HG02798 (cell line): ENCODE data around the gene GP2.
"Not testable (repeated sequence)": the region's sequence is repeated elsewhere in the genome, so short reads cannot be mapped to it uniquely, and the experiment has no call there.

Experiments used
- ATAC-seq: cut with Tn5 transposase; IDR thresholded peaks from one replicate; pipeline ENCODE4 v1.9.1; 2021; ENCODE audit warnings: mild to moderate bottlenecking; ENCODE audit not compliant: unreplicated experiment, poor library complexity

The GP2 gene

DNA sequence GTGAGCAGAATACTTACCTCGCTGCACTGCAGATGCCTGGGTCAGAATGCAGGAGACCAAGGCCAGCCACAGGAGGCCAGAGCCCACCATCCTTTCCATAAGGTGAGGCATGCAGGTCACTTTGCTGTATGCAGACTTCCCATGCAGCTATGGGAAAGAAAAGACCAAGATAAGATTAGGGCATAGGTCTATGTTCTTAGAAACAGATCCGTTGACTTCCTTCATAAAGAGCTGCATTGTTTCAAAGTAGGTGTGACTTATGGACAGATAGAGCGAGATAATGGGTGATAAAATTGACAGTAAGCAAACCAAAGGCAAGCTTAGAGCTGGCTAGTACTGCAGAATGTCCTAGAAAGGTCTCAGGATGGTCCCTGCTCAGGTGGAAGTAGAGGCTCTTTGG, 992 bp downstream of the GP2 start:
- no peak for ATAC-seq

DNA sequence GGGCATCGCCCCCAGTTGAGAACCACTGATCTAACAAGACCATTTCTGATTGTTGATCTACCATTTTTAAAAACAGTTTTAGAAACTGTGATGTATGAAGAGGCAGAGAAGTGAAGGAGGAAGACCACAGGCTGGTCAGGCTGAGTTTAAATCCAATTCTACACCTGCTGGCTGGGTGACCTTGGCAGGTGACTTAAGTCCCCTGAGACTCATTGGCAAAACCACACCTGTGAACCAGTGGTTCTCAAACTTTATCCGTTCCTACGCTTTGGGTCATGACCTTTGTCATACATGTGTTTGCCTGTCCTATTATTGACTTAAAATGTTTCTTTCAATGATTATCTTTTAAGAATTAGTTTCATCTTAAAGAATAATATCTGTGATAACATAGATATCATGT, 2.3 kb downstream of the GP2 start:
- ATAC-seq, result no peak

DNA sequence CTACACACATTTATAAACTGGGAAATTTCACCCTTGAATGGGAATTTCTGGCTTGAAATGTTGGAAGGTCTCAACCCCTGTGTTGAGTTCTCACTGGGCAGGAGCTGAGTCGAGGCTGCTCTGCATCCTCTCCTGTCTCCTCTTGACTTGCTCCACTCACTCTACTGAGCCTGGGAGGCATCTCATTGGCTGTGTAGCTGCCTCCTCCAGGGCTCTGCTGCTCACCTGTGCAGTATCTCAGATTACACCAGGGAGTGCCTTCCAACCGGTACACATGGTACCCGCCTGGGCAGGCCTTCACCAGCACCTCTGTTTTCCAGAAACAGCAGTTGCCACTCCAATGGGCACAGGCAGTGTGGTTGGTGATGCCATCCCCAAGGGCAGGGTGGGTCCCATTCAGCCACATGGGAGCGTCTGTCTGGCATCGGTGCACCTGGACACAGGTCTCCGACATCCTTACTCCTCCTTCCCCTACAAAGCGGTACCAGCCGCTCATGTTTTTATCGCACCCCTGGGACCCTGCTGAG, 3.7 kb downstream of the GP2 start:
- ATAC-seq, result no peak

DNA sequence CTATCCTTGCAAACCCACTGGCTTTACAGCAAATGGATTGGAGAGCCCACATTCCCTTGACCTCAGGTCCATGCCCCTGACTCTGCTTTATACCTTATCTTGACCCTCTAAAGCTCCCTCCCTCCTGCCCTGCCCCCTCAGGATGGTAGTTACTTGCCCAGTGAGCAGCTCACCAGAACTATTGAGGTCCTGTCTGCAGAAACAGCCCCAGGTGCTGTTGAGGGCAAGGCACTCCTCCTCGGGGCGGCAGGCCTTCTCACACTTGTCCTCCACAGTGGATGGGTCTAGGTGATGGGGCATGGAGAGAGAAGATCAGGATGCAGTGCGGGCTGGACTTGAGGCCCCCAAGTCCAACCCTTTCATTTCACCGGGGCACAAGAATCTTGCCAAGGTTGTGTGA, 4.6 kb downstream of the GP2 start:
- no peak for ATAC-seq

DNA sequence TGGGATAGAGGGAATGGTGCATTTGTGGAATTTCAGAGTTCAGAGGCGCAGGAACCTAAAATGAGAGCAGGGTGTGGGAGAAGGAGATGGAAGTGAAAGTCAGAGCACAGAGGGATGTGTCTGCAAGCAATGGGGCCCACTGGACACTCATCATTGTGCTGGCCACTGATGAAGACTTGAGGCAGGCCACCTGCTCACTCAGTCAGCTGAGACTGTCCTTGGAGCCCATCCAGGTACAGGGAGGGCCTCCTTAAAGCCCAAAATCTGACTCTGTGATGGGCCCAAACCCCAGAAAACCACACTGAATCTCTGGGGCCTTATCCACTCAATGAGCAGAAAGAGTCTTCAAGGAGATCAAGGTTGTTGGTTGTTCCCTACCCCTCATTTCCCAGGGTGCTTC, 5.6 kb downstream of the GP2 start:
- ATAC-seq, result no peak

DNA sequence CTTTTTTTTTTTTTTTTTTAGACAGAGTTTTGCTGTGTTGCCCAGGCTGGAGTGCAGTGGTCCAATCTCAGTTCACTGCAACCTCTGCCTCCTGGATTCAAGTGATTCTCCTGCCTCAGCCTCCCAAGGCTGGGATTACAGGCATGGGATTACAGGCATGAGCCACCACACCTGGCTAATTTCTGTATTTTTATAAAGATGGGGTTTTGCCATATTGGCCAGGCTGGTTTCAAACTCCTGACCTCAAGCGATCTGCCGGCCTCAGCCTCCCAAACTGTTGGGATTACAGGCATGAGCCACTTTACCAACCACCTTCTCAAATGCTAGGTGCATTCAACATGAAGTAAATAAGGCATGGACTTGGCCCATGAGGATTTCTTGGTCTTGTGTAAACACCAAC, 6.3 kb downstream of the GP2 start:
- ATAC-seq, result not testable (repeated sequence)

DNA sequence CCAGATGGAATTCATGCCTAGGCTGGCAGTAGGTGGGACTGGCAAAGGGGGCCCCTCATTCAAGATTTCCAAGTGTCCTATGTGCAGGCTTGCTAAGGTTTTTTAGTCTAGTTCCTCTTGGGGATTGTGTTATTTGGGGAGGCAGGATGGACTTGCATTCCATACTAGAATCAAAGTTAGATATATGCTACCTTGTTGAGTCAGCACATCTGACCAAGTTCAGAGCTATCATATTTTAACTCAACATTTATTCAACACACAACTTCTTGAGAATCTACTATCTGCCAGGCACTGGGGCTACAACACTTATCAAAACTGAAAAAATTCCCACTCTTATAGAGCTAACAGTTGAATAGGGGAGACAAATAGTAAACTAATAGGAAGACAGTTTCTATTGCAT, 6.7 kb downstream of the GP2 start:
- ATAC-seq, result no peak

DNA sequence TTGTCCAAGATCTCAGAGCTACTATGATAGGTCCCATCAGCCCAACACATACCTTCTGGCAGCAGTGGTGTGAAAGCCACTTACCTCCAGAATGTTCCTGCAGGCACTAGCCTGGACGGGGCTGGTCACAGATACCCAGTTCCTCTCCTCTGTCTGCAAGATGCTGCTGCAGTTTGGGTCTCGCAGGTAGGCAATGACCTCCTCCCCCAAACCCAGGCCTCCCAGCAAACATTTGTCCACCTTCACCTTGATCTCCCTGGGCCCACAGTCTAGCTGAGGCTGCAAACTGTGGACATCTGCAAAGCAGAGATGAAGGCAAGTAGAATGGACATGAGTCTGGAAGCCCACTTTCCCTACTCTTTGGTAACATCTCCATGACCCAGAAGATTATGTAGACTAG, 7.1 kb downstream of the GP2 start:
- no peak for ATAC-seq

DNA sequence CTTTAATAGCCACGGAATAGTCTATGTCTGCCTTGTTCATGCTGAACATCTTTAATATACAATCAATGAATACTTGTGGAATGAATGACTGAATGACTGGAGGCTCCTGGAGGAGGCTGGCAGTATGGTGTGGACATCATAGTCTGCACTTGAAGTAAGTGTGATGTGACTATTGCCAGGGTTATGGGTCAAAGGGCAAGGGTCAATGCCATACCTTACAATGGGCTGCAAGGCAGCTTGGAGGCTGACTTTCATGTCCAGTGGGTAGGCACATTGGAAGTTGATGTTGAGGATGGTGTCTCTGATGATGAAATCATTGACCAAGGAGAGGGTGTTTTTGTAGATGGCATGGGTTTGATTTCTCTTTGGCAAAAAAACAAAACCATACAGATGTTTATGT, 7.9 kb downstream of the GP2 start:
- ATAC-seq, result no peak

DNA sequence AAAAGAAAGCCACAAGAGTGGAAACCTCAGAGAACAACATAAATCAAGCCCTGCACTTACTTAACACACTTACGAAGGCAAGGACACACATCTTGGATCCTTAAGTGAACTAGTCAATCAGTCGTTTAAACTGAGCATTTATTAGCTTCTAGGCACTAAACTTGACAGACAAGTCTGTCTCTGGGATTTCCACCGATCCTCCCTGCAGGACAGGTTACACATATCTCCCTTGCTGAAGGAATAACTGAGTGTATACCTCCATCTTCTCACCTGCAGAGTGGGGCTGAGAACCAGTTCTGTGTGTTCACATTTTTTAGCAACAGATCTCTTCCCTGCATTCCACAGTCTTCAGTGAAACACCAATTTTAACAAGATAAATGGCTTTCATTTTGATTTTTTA, 8.9 kb downstream of the GP2 start:
- ATAC-seq, result no peak

DNA sequence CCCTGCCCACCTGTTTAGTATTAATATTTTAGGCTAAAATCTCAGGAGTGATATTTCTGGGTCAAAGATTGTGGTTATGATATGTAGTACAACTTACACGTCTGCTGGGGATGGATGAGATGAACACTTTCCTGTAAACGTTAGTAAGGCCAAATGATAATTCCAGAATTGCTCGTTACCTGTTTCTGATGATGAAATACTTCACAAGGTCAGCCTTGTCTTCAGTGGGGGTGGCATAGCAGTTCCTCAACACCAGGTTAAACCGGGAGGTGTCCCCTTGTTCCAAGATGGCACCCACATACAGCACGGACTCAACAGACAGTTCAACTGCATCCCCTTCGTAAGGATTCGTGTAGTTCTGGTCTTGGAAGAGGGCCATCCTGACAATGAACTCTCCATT, 9.3 kb downstream of the GP2 start:
- no peak for ATAC-seq

DNA sequence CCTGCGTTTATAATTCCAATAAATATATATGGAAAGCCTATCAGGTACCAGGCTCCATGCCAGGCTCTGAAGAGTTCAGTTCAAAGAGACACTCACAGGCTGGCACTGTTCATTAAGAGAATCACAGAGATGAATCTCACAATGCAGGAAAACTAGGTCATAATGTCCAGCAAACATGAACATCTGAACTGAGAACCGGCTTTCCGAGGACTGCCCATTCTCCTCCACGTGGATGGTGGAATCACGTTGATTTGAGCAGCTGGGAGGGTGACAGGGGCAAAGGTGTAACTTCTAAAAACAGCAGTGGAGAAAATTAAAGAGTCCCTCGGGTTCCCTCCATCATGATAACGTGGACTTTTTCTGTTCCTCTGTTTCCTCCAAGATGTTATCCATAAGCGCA, 10.2 kb downstream of the GP2 start:
- ATAC-seq, result no peak

DNA sequence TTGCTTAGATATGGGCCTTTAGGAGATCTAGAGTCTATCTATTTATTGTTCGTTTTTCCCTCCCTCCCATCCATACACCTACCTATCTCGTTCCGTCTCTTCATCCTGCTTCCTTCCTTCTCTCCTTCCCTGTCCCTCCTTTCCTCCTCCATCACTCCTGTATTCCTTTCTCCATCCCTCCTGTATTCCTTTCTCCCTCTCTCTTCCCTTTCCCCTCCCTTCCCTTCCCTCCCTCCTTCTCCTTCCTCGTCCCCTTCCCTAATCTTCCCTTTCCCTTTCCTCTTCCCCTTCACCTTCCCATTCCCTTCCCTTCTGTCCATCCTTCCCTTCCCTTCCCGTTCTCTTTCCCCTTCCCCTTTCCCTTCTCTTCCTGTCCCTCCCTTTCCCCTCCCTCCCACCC, 10.6 kb downstream of the GP2 start:
- ATAC-seq, result no peak

DNA sequence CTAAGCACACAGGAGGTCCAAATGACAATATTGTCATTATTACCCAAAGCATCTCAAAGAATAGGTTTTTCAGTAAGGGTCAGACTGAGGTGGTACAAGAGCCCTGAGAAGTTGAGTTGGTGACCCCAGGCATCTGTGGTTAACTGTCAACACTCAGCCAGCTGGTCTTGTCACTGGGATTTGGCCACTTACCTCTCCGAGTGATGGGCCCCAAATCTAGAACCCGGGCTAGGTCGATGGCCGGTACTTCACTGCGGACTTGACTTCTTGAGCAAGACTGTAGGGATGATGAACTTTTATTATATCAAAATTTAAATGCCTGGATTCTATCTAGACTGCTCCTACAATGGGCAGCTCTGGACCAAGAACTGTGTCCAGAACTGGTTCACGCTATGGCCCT, 11.5 kb downstream of the GP2 start:
- ATAC-seq, result no peak

DNA sequence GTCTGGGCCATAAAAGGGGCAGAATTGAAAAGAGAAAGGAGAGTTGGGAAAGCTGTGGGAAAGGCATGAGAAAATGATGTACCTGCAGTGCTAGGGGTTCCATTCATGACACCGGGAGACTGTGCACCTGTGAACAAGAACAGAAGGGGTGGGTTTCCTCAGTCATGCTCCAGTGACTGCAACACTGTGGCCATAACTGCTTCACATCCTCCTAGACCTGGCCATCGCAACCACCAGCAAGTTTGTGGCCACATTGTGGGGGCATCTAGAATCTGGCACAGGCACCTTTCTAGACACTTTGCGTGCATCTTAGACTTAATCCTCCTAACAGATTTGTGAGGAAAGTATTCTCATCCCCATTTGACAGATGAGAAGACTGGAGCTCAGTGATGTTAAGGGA, 12.7 kb downstream of the GP2 start:
- no peak for ATAC-seq

DNA sequence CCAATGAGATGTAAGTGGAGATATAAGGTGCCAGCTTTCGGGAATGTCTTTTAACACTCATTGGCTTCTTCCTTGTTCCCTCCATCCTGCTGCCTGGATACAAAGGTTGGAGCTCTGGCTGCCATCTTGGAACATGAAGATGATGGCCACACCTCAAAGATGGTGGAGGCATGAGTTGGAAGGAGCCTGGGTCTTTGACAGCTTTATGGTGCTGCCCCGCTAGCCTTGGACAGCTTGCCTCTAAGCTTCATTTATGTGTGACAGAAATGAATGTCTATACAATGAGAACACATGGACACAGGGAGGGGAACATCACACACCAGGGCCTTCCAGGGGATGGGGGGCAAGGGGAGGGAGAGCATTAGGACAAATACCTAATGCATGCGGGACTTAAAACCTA, 13.6 kb downstream of the GP2 start:
- ATAC-seq, result no peak

DNA sequence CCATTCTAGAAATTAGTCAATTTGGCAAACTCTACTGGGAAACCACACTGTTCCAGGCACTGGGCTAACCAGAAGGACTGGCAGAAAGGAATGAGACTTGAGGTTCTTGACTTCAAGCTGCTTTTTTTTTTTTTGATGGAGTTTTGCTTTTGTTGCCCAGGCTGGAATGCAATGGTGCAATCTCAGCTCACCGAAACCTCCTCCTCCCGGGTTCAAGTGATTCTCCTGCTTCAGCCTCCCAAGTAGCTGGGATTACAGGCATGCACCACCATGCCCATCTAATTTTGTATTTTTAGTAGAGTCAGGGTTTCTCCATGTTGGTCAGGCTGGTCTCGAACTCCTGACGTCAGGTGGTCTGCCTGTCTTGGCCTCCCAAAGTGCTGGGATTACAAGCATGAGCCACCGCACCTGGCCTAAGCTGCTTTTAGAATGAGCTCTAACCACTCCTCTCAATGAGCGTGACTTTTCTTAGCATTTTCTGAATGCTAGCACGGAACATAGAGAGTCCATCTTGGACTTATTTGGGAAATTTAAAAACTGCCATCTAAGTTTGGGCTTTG, 14.7 kb downstream of the GP2 start:
- ATAC-seq, result not testable (repeated sequence)

DNA sequence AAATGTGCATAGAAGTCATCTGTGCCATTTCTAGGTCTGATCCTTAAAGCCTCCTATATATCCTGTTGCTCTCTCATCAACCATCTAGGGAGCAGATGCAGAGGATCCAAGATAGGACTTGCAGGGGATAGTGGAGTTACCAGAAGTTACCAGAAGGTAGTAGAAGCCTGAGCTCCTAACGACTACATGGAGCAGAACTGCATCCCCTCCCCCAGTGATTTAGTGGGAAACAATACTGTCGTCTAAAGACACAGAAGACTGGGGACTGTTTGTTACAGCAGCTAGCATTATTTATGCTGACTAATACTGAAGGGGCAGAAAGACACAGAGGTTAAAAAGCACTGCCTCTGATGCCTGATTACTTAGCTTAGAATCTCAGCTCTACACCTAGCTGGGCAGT, 15.8 kb downstream of the GP2 start:
- ATAC-seq, result no peak

DNA sequence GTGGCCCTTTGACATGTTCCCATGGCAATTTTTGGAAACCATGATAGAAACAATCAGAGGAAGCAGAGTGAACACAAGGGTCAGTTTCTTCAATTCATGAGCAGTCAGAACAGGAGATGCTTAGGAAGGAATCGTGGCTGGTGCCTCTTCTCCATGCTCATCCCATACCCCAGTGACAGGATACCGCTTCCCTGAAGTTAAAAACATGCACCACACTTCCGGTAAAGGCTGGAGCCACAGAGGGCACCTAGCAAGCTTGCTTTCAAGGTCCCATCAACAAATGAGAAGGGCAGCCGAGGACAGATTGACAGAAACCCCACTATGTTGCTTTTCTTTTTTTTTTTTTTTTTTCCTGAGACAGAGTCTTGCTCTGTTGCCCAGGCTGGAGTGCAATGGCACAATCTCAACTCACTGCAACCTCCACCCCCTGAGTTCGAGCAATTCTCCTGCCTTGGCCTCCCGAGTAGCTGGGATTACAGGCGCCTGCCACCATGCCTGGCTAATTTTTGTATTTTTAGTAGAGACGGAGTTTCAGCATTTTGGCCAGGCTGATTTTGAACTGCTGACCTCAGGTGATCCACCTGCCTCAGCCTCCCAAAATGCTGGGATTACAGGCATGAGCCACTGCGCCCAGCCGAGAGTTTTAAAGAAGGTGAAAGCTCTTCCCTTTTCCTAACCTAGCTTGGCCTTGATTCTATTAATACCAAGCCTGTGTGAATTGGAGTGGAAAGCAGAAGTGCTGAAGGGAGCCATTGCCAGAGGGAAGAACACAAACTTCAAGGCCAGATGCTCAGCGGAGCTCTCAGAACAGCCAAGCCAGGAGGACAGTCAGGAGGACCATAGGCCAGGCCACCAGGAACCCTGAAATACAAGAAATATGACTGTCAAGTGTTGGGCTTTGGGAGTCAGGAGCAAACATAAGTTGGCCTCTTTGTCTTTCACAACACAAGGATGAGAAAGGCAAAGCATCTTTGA, 16.6 kb downstream of the GP2 start:
- ATAC-seq, result no peak

DNA sequence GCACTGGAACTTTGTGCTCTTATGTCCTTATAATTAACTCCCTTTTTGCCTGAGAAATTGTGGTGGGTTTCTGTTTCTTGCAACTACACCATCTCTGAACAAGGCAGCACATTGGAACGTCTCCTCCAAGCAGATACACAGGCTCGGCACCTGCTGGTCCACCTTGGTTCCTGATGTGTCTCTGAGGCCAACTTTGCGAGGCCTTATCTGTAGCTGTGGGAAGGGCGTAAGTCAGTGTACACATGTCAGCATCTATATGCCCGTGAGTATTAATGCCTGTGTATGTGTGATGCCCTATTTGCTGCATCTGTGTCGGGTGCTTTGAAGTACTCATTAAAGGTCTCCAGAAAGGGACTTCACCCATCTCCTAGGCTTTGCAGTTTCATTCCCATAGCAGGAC, 17.5 kb downstream of the GP2 start:
- no peak for ATAC-seq

DNA sequence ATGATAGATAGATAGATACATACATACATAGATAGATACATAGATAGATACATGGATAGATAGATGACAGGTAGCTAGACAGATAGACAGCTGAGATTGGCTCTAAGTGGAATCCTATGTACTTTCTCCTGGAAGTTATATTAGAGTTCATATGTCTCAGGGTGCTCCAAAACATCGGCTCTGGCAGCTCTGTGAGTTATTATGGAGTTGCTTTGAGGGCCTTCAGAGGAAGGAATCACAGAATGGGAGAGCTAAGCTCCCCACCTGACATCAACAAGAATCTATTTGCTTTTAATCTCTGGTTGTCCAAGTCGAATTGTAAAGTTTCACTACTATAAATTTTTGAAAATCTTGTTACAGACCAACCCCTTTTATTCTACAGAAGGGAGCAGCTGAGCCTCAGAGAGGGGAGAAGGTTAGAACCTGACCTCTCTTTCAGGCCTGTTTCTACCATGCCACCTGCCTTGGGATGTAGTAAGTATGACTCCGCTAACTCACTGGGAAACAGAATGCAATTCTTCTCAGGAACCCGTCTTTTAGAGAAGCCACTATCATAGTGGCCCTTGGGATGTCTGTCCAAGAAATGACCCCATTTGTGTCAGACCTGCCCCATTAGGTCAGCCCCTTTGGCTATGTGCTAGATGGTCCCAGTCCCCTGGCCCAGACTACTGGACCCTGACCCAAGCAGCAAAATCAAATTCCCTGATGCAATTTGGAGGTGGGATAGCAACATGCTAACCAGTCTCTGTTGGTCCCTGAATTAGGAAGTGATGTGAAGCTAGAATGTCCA, 18.3 kb downstream of the GP2 start:
- ATAC-seq, result no peak
